Measurements from ENCODE around the gene LRIT1.

- no peak for TF ChIP-seq SIN3A (IDR thresholded peaks at IDR 0.05; ENCODE audit: borderline replicate concordance, insufficient read depth, low read length)
- no peak for TF ChIP-seq POLR2AphosphoS5 (IDR thresholded peaks at IDR 0.05; ENCODE audit: low read depth, low read length)
- no peak for TF ChIP-seq TAF1 (IDR thresholded peaks at IDR 0.05; ENCODE audit: borderline replicate concordance, insufficient read depth, low read length)
- no peak for TF ChIP-seq REST (IDR thresholded peaks at IDR 0.05; ENCODE audit: insufficient read depth in 1 of 2, low read depth in 2 of 2, low read length in 2 of 2)
- TF ChIP-seq FOXP2 (optimal IDR thresholded peaks at IDR 0.05; ENCODE audit: borderline replicate concordance, extremely low read depth, extremely low read length, insufficient read depth): no peak
These were observed 6.2 kb downstream of the LRIT1 start for GRCh38 chr10:84235096-84235495.

Measured in PFSK-1 (cell line).